SK-N-SH (cell line): ENCODE results near the gene KSR2. TPM values are rescaled to one million over a fixed set of nuclear protein-coding genes. Genes with fewer than 3 reads are reported as not detected.
A peak's percentile ranks its signal among the peaks of the same experiment; 100 is the strongest.

ENCODE experiments used
- CTCF ChIA-PET: fragments of 300-600, 350-600 bp; formaldehyde crosslinking; extraction: SDS; loops from one replicate; lab custom pipeline; 2021; lab: Yijun Ruan, JAX
- POLR2A ChIA-PET: fragments of 350-600 bp; sonication (Branson Sonifier 250); formaldehyde crosslinking; extraction: SDS; loops from one replicate; lab custom pipeline; 2020; ENCODE audit warnings: antibody characterized with exemption, inconsistent platforms; lab: Yijun Ruan, JAX
- DNase-seq: peaks from one replicate; pipeline ENCODE4 v3.0.0; 2012
- H2AFZ ChIP-seq: fragments of 200-600 bp; sonication (generic); 2 replicates; pipeline ENCODE4 v1.8.1; 2016; ENCODE audit warnings: antibody characterized with exemption, mild to moderate bottlenecking, low read depth
- H3F3A ChIP-seq: fragments of 200-600 bp; sonication (generic); replicated peaks from 2 replicates; pipeline ENCODE3; 2016; ENCODE audit warnings: antibody characterized with exemption, mild to moderate bottlenecking; ENCODE audit not compliant: insufficient read depth
- H3K27ac ChIP-seq, 2 experiments: fragments of 200-500 bp in 1 of 2; fragments of 200-600 bp in 1 of 2; sonication (Bioruptor generic) in 1 of 2; sonication (generic), shearing (Covaris generic) in 1 of 2; 2 replicates each; pipeline versions ENCODE4 v1.5.1 to v1.6.1; 2014 to 2016; ENCODE audit warnings: low read depth in 2 of 2, inconsistent platforms in 1 of 2, low read length in 1 of 2, mild to moderate bottlenecking in 1 of 2, mixed read lengths in 1 of 2
- H3K27me3 ChIP-seq: fragments of 200-600 bp; sonication (generic), shearing (Covaris generic); 2 replicates; pipeline ENCODE4 v1.6.1; 2016; ENCODE audit warnings: mixed run types; ENCODE audit not compliant: insufficient read depth
- H3K36me3 ChIP-seq, 2 experiments: fragments of 200-500 bp in 1 of 2; fragments of 200-600 bp in 1 of 2; sonication (Bioruptor generic) in 1 of 2; sonication (generic) in 1 of 2; replicated peaks in 1 of 2; 2 replicates each; pipeline versions ENCODE3 to v1.5.1; 2014 to 2016; ENCODE audit warnings: low read length in 1 of 2, mild to moderate bottlenecking in 1 of 2; ENCODE audit not compliant: insufficient read depth in 2 of 2, control insufficient read depth in 1 of 2
- H3K4me1 ChIP-seq, 2 experiments: fragments of 200-500 bp in 1 of 2; fragments of 200-600 bp in 1 of 2; sonication (Bioruptor generic) in 1 of 2; sonication (generic), shearing (Covaris generic) in 1 of 2; 2 replicates each; pipeline versions ENCODE4 v1.5.1 to v1.6.1; 2014 to 2016; ENCODE audit warnings: low read depth in 1 of 2, low read length in 1 of 2, mixed run types in 1 of 2; ENCODE audit not compliant: insufficient read depth in 2 of 2, control insufficient read depth in 1 of 2
- H3K4me2 ChIP-seq: fragments of 200-600 bp; sonication (generic), shearing (Covaris generic); 2 replicates; pipeline ENCODE4 v1.6.1; 2017; ENCODE audit warnings: mixed run types
- H3K4me3 ChIP-seq, 2 experiments: fragments of 200-500 bp in 1 of 2; fragments of 200-600 bp in 1 of 2; sonication (Bioruptor generic) in 1 of 2; sonication (generic), shearing (Covaris generic) in 1 of 2; 2 replicates each; pipeline versions ENCODE4 v1.5.1 to v1.8.1; 2014 to 2016; ENCODE audit warnings: low read depth in 2 of 2, inconsistent platforms in 1 of 2, low read length in 1 of 2, mild to moderate bottlenecking in 1 of 2, mixed read lengths in 1 of 2, moderate library complexity in 1 of 2
- H3K79me2 ChIP-seq: fragments of 200-600 bp; sonication (generic); 2 replicates; pipeline ENCODE4 v1.8.1; 2017; ENCODE audit warnings: mild to moderate bottlenecking; ENCODE audit not compliant: insufficient read depth
- H3K9ac ChIP-seq: fragments of 200-600 bp; sonication (generic); 2 replicates; pipeline ENCODE4 v1.6.1; 2017; ENCODE audit warnings: mixed run types
- H3K9me2 ChIP-seq: fragments of 200-600 bp; sonication (generic); 2 replicates; pipeline ENCODE4 v1.6.1; 2017; ENCODE audit warnings: mixed run types
- H3K9me3 ChIP-seq: fragments of 200-600 bp; sonication (generic); 2 replicates; pipeline ENCODE4 v1.6.1; 2017; ENCODE audit warnings: mixed run types, mild to moderate bottlenecking, moderate library complexity
- H4K20me1 ChIP-seq: fragments of 200-600 bp; sonication (generic); 2 replicates; pipeline ENCODE4 v1.6.1; 2017; ENCODE audit warnings: mild to moderate bottlenecking, mixed run types; ENCODE audit not compliant: insufficient read depth
- CTCF ChIP-seq: fragments of 200-600 bp; sonication (generic); IDR thresholded peaks from 2 replicates; pipeline ENCODE4 v1.6.1; 2017; ENCODE audit warnings: antibody characterized with exemption, mild to moderate bottlenecking, moderate library complexity
- EP300 ChIP-seq, 2 experiments: IDR thresholded peaks; 2 replicates each; pipeline versions ENCODE4 v1.4.0 to v1.6.1; 2012; ENCODE audit warnings: borderline replicate concordance in 1 of 2, low read depth in 1 of 2, low read length in 1 of 2
- EZH2phosphoT487 ChIP-seq: fragments of 200-600 bp; sonication (generic); IDR thresholded peaks from 2 replicates; pipeline ENCODE4 v1.6.1; 2017; ENCODE audit warnings: low read depth, mixed run types, mild to moderate bottlenecking, antibody characterized with exemption, moderate library complexity, borderline replicate concordance
- FOSL2 ChIP-seq: IDR thresholded peaks from 2 replicates; pipeline ENCODE4 v1.4.0; 2012; ENCODE audit warnings: low read depth, mild to moderate bottlenecking, moderate library complexity, borderline replicate concordance
- FOXJ3 ChIP-seq: sonication (generic); formaldehyde crosslinking; IDR thresholded peaks from 2 replicates; pipeline ENCODE4 v1.5.1; 2020; ENCODE audit warnings: mild to moderate bottlenecking, missing genetic modification reagents
- FOXM1 ChIP-seq: IDR thresholded peaks from 2 replicates; pipeline ENCODE4 v1.4.0; 2012; ENCODE audit warnings: low read depth, mild to moderate bottlenecking
- IRF3 ChIP-seq: fragments of 150-350 bp; IDR thresholded peaks from 2 replicates; pipeline ENCODE4 v1.6.1; 2016; ENCODE audit warnings: mild to moderate bottlenecking, low read depth, low read length
- MAX ChIP-seq: IDR thresholded peaks from 2 replicates; pipeline ENCODE4 v1.4.0; 2012; ENCODE audit warnings: low read depth
- NRF1 ChIP-seq: IDR thresholded peaks from 2 replicates; pipeline ENCODE4 v1.6.1; 2012; ENCODE audit warnings: low read depth, mild to moderate bottlenecking, low read length
- POLR2AphosphoS5 ChIP-seq: IDR thresholded peaks from 2 replicates; pipeline ENCODE4 v1.6.1; 2012; ENCODE audit warnings: low read depth, low read length
- RAD21 ChIP-seq: IDR thresholded peaks from 2 replicates; pipeline ENCODE4 v1.6.1; 2012; ENCODE audit warnings: mild to moderate bottlenecking, low read length
- RCOR1 ChIP-seq: fragments of 150-350 bp; IDR thresholded peaks from 2 replicates; pipeline ENCODE4 v1.6.1; 2017; ENCODE audit warnings: antibody characterized with exemption, low read length
- RFX5 ChIP-seq: IDR thresholded peaks from 2 replicates; pipeline ENCODE4 v1.6.1; 2012; ENCODE audit warnings: mild to moderate bottlenecking, improper control_type of control experiment, low read length
- RXRA ChIP-seq: IDR thresholded peaks from 2 replicates; pipeline ENCODE4 v1.4.0; 2012; ENCODE audit warnings: low read depth, mild to moderate bottlenecking, borderline replicate concordance
- SMC3 ChIP-seq: IDR thresholded peaks from 2 replicates; pipeline ENCODE4 v1.6.1; 2012; ENCODE audit warnings: low read depth, low read length, improper control_type of control experiment
- TEAD4 ChIP-seq: IDR thresholded peaks from 2 replicates; pipeline ENCODE4 v1.4.0; 2012; ENCODE audit warnings: mild to moderate bottlenecking, borderline replicate concordance; ENCODE audit not compliant: insufficient read depth
- YY1 ChIP-seq: IDR thresholded peaks from 2 replicates; pipeline ENCODE4 v1.4.0; 2012; ENCODE audit warnings: low read depth, mild to moderate bottlenecking
- WGBS: methylation state at CpG from one replicate; pipeline ENCODE4 v1.1.6; 2017; ENCODE audit warnings: low lambda C conversion rate; 5-methylcytosine and 5-hydroxymethylcytosine counted together
- polyA plus RNA-seq, 3 experiments: library from polyadenylated mRNA; depleted of rRNA; stranded (reverse); fragments of >200 nt; gene quantifications; 2 replicates each; pipeline ENCODE4 v1.2.3, GENCODE V29; 2012
- TF ChIP-seq, protein P1 (sequence below): IDR thresholded peaks from 2 replicates; pipeline ENCODE4 v1.4.0; 2012; ENCODE audit warnings: low read depth, borderline replicate concordance

Gene KSR2
- polyA plus RNA-seq, 1 of the 3 experiments (the other 2 are of a cell fraction), result 0.12 TPM

GRCh38 chr12:117452112-117452511 lies 516.7 kb downstream of the KSR2 start:
- 73% methylated on average over 6 of the region's 6 CpGs for WGBS
- peaks cover 0 to 41% of the 10 kb centered on the region in 2 experiments; a peak in 1 of 4 replicates for H3K4me1 ChIP-seq
- POLR2A ChIA-PET, result no interaction called here
- H3K9ac ChIP-seq, result no peak overlapping the region
- peak overlapping the region in 1 of 2 experiments; percentile 30; a peak in 1 of 4 replicates for H3K27ac ChIP-seq
- no peaks in the 10 kb centered on the region for H3K9me3 ChIP-seq
- H3K79me2 ChIP-seq, result no peaks in the 10 kb centered on the region
- no peaks in the 10 kb centered on the region for H3K9me2 ChIP-seq
- no peak overlapping the region for H2AFZ ChIP-seq
- no peaks in the 10 kb centered on the region for H3K36me3 ChIP-seq
- CTCF ChIA-PET, result interaction anchor here (0.9 kb wide), 1 partner anchor 17 kb away, joined by 4 read pairs; no protein-coding TSS in a partner anchor
- H3K27me3 ChIP-seq, result no peaks in the 10 kb centered on the region
- H3F3A ChIP-seq, result no peaks in the 10 kb centered on the region
- DNase-seq, result no peak
- H4K20me1 ChIP-seq, result no peaks in the 10 kb centered on the region
- no peak overlapping the region for H3K4me2 ChIP-seq
- no peak overlapping the region for H3K4me3 ChIP-seq
- TF ChIP-seq FOXJ3 (CRISPR knock-in tag) (no peak), RAD21 (no peak), NRF1 (no peak), CTCF (no peak), TEAD4 (no peak), EP300 (IDR thresholded peaks at IDR 0.05; ENCODE audit: borderline replicate concordance in 1 of 2, low read depth in 1 of 2, low read length in 1 of 2) (no peak), MAX (no peak), IRF3 (no peak), RXRA (no peak), SMC3 (no peak), YY1 (no peak), EZH2phosphoT487 (no peak), RCOR1 (no peak), FOSL2 (no peak), RFX5 (no peak), FOXM1 (no peak), POLR2AphosphoS5 (no peak)
- TF ChIP-seq, protein P1, sequence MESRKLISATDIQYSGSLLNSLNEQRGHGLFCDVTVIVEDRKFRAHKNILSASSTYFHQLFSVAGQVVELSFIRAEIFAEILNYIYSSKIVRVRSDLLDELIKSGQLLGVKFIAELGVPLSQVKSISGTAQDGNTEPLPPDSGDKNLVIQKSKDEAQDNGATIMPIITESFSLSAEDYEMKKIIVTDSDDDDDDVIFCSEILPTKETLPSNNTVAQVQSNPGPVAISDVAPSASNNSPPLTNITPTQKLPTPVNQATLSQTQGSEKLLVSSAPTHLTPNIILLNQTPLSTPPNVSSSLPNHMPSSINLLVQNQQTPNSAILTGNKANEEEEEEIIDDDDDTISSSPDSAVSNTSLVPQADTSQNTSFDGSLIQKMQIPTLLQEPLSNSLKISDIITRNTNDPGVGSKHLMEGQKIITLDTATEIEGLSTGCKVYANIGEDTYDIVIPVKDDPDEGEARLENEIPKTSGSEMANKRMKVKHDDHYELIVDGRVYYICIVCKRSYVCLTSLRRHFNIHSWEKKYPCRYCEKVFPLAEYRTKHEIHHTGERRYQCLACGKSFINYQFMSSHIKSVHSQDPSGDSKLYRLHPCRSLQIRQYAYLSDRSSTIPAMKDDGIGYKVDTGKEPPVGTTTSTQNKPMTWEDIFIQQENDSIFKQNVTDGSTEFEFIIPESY, result no peak
